ACC112 (cell line): ENCODE measurements around the gene HEMGN.
"Not testable (repeated sequence)": the region's sequence is repeated elsewhere in the genome, so short reads cannot be mapped to it uniquely, and the experiment has no call there.

Source experiments
- H2AFZ ChIP-seq: fragments of 200-600 bp; sonication (generic); one replicate; pipeline ENCODE4 v1.6.0; 2017; ENCODE audit warnings: antibody characterized with exemption, low read length; ENCODE audit not compliant: unreplicated experiment
- H3K27ac ChIP-seq: fragments of 200-600 bp; sonication (generic); 2 replicates; pipeline ENCODE4 v1.5.1; 2014; ENCODE audit warnings: low read depth, mild to moderate bottlenecking, antibody characterized with exemption, low read length, moderate library complexity
- H3K27me3 ChIP-seq: fragments of 200-600 bp; sonication (generic); 2 replicates; pipeline ENCODE4 v1.6.1; 2014; ENCODE audit warnings: mild to moderate bottlenecking, antibody characterized with exemption, low read length, moderate library complexity, mixed read lengths; ENCODE audit not compliant: insufficient read depth
- H3K36me3 ChIP-seq: fragments of 200-600 bp; sonication (generic); 2 replicates; pipeline ENCODE4 v1.6.1; 2016; ENCODE audit warnings: mild to moderate bottlenecking, antibody characterized with exemption, low read length, moderate library complexity, mixed read lengths; ENCODE audit not compliant: insufficient read depth
- H3K4me1 ChIP-seq: fragments of 200-600 bp; sonication (generic); one replicate; pipeline ENCODE4 v1.6.1; 2016; ENCODE audit warnings: low read length, mixed read lengths; ENCODE audit not compliant: insufficient read depth, unreplicated experiment, control insufficient read depth
- H3K4me3 ChIP-seq: fragments of 200-600 bp; sonication (generic); 2 replicates; pipeline ENCODE4 v1.5.1; 2014; ENCODE audit warnings: mild to moderate bottlenecking, low read depth, low read length
- H3K79me2 ChIP-seq: fragments of 200-600 bp; sonication (generic); one replicate; pipeline ENCODE4 v1.6.0; 2016; ENCODE audit warnings: low read length; ENCODE audit not compliant: control insufficient read depth, unreplicated experiment, insufficient read depth

Gene HEMGN

DNA sequence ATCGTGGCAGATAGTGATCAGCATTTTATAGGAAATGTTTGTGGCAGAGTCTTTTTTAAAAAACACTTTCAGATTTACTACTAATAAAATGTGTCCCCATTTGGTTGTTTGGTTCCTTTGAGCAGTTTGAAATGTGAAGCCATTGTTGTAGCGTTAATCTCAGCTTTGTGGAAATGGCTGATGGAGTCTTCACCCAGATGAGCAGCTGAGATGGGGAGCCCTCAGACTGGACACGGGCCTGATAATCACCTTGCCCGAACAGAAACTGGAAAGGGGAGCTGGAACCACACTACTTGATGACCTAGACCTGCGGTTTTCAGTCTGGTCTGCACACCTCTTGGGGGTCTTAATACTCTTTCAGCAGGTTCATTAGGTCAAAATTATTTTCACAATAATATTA, 24.6 kb upstream of the HEMGN start:
- Histone ChIP-seq H3K27me3 (no peaks in the 10 kb centered on the region), H3K36me3 (no peaks in the 10 kb centered on the region), H3K27ac (no peak overlapping the region), H3K4me1 (peaks cover 9% of the 10 kb centered on the region), H3K4me3 (no peak overlapping the region), H2AFZ (no peak overlapping the region), H3K79me2 (no peaks in the 10 kb centered on the region)

- Histone ChIP-seq H2AFZ (no peak overlapping the region), H3K27ac (no peak overlapping the region), H3K4me3 (no peak overlapping the region), H3K79me2 (no peaks in the 10 kb centered on the region), H3K27me3 (no peaks in the 10 kb centered on the region), H3K36me3 (no peaks in the 10 kb centered on the region), H3K4me1 (peaks cover 9% of the 10 kb centered on the region)
Observed at GRCh38 chr9:97962136-97962535, 24.2 kb upstream of the HEMGN start.

GRCh38 chr9:97961361-97961760, 23.4 kb upstream of the HEMGN start:
- H3K4me1 ChIP-seq = peaks cover 9% of the 10 kb centered on the region
- no peak overlapping the region for H3K27ac ChIP-seq
- H3K79me2 ChIP-seq = no peaks in the 10 kb centered on the region
- no peak overlapping the region for H3K4me3 ChIP-seq
- no peaks in the 10 kb centered on the region for H3K36me3 ChIP-seq
- H2AFZ ChIP-seq = no peak overlapping the region
- no peaks in the 10 kb centered on the region for H3K27me3 ChIP-seq

GRCh38 chr9:97960678-97961328, 22.8 kb upstream of the HEMGN start:
- H3K27me3 ChIP-seq, H3K27ac ChIP-seq, H2AFZ ChIP-seq, H3K79me2 ChIP-seq, H3K36me3 ChIP-seq, H3K4me3 ChIP-seq, H3K4me1 ChIP-seq: not testable (repeated sequence)

DNA sequence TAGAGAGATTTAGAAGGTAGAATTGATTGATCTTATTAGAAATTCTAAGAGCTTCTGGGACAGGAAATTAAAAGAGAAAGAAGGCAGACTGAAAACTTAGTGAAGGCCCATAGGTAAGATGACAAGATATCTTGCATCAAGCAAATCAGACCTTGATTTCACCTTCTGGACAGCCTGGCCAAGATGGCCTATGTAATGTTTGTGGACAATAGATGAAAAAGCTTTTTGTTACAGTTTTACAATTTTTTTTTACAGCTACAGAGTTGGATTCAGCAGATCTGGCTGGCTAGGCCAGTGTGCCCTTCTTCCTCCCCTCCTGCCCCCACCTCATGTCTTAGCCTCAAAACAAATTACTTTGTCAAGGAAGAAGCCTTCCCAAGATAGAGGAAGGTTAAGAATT, 21.6 kb upstream of the HEMGN start:
- Histone ChIP-seq H3K36me3 (no peaks in the 10 kb centered on the region), H2AFZ (peak overlapping the region; percentile 46), H3K27me3 (no peaks in the 10 kb centered on the region), H3K79me2 (no peaks in the 10 kb centered on the region), H3K27ac (no peak overlapping the region), H3K4me3 (no peak overlapping the region), H3K4me1 (peaks cover 9% of the 10 kb centered on the region)

- no peaks in the 10 kb centered on the region for H3K36me3 ChIP-seq
- no peak overlapping the region for H3K27ac ChIP-seq
- H3K27me3 ChIP-seq = no peaks in the 10 kb centered on the region
- H2AFZ ChIP-seq = peak overlapping the region; percentile 47
- no peak overlapping the region for H3K4me3 ChIP-seq
- H3K79me2 ChIP-seq = no peaks in the 10 kb centered on the region
- peaks cover 9% of the 10 kb centered on the region for H3K4me1 ChIP-seq
Observed at GRCh38 chr9:97958812-97959511, 21.0 kb upstream of the HEMGN start.

GRCh38 chr9:97956331-97956730, 18.4 kb upstream of the HEMGN start:
- Histone ChIP-seq H3K27ac (no peak overlapping the region), H2AFZ (no peak overlapping the region), H3K79me2 (no peaks in the 10 kb centered on the region), H3K4me3 (no peak overlapping the region), H3K27me3 (peaks cover 16% of the 10 kb centered on the region), H3K4me1 (peaks cover 9% of the 10 kb centered on the region), H3K36me3 (no peaks in the 10 kb centered on the region)

GRCh38 chr9:97954550-97954989, 16.6 kb upstream of the HEMGN start:
- Histone ChIP-seq H3K27me3 (peaks cover 26% of the 10 kb centered on the region), H3K27ac (no peak overlapping the region), H3K4me3 (no peak overlapping the region), H2AFZ (no peak overlapping the region), H3K4me1 (peaks cover 9% of the 10 kb centered on the region), H3K36me3 (no peaks in the 10 kb centered on the region), H3K79me2 (no peaks in the 10 kb centered on the region)

DNA sequence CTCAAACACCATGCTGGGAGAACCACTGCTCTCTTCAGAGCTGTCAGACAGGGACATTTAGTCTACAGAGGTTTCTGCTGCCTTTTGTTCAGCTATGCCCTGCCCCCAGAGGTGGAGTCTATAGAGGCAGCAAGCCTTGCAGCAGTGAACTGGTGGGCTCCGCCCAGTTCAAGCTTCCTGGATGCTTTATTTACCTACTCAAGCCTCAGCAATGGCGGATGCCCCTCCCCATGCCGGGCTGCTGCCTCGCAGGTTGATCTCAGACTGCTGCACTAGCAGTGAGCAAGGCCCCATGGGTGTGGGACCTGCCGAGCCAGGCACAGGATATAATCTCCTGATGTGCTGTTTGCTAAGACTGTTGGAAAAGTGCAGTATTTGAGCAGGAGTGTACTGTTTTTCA, 12.9 kb upstream of the HEMGN start:
- H3K4me3 ChIP-seq = not testable (repeated sequence)

GRCh38 chr9:97947094-97947493, 9.1 kb upstream of the HEMGN start:
- not testable (repeated sequence) for H3K36me3 ChIP-seq, H3K4me3 ChIP-seq

More for the DNA sequence above, 12.9 kb upstream of the HEMGN start:
- not testable (repeated sequence) for H3K4me1 ChIP-seq, H3K36me3 ChIP-seq, H3K27ac ChIP-seq, H2AFZ ChIP-seq, H3K79me2 ChIP-seq
- peaks cover 26% of the 10 kb centered on the region for H3K27me3 ChIP-seq

DNA sequence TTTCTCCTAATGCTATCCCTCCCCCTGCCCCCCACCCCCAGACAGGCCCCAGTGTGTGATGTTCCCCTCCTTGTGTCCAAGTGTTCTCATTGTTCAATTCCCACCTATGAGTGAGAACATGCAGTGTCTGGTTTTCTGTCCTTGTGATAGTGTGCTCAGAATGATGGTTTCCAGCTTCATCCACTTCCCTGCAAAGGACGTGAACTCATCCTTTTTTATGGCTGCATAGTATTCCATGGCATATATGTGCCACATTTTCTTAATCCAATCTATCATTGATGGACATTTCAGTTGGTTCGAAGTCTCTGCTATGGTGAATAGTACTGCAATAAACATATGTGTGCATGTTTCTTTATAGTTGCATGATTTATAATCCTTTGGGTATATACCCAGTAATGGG, 7.5 kb upstream of the HEMGN start:
- not testable (repeated sequence) for H3K4me1 ChIP-seq, H3K4me3 ChIP-seq, H2AFZ ChIP-seq, H3K36me3 ChIP-seq, H3K27ac ChIP-seq, H3K79me2 ChIP-seq
- H3K27me3 ChIP-seq = peaks cover 39% of the 10 kb centered on the region

More at GRCh38 chr9:97947094-97947493, 9.1 kb upstream of the HEMGN start:
- H3K79me2 ChIP-seq, H2AFZ ChIP-seq, H3K4me1 ChIP-seq, H3K27ac ChIP-seq: not testable (repeated sequence)
- H3K27me3 ChIP-seq = peaks cover 44% of the 10 kb centered on the region
